ENCODE measurements around the gene PPDPF.

PPDPF gene

GRCh38 chr20:63522091-63522868, 1.7 kb downstream of the PPDPF start:
- DNase-seq: no peak

GRCh38 chr20:63522981-63523611, 2.5 kb downstream of the PPDPF start:
- no peak for DNase-seq

GRCh38 chr20:63525185-63525584, 4.6 kb downstream of the PPDPF start:
- no peak for DNase-seq

GRCh38 chr20:63525971-63526370, 5.4 kb downstream of the PPDPF start:
- DNase-seq: no peak

- DNase-seq: no peak
Observed at GRCh38 chr20:63527184-63527583, 6.6 kb downstream of the PPDPF start.

- no peak for DNase-seq
Observed at GRCh38 chr20:63529180-63529860, 8.8 kb downstream of the PPDPF start.

- DNase-seq: no peak
Observed at GRCh38 chr20:63529861-63530787, 9.6 kb downstream of the PPDPF start.

- no peak for DNase-seq
Observed at GRCh38 chr20:63530788-63531160, 10.2 kb downstream of the PPDPF start.

- DNase-seq: no peak
Observed at GRCh38 chr20:63531686-63532448, 11.3 kb downstream of the PPDPF start.

GRCh38 chr20:63532449-63532971, 11.9 kb downstream of the PPDPF start:
- DNase-seq: no peak

- DNase-seq: no peak
Observed at GRCh38 chr20:63533388-63533787, 12.8 kb downstream of the PPDPF start.

- DNase-seq: no peak
Observed at GRCh38 chr20:63533871-63534393, 13.4 kb downstream of the PPDPF start.

- DNase-seq: no peak
Observed at GRCh38 chr20:63534427-63534830, 13.9 kb downstream of the PPDPF start.

GRCh38 chr20:63534831-63535651, 14.5 kb downstream of the PPDPF start:
- DNase-seq: no peak

GRCh38 chr20:63536241-63536977, 15.8 kb downstream of the PPDPF start:
- DNase-seq: no peak

- no peak for DNase-seq
Observed at GRCh38 chr20:63536997-63537524, 16.5 kb downstream of the PPDPF start, which contains the start of gene PTK6. Gene PTK6, minus strand, starts transcription at chr20:63537376. Its CDS starts 62 bp downstream, at chr20:63537314.

GRCh38 chr20:63537525-63538203, 17.1 kb downstream of the PPDPF start:
- peak; percentile 88 for DNase-seq

GRCh38 chr20:63538204-63539091, 17.9 kb downstream of the PPDPF start:
- peak; percentile 37 for DNase-seq

Data from effector CD4-positive, alpha-beta T cell (primary cell).